ENCODE data around the gene PRORP. TPM values are rescaled to one million over a fixed set of nuclear protein-coding genes. Genes with fewer than 3 reads are reported as not detected.

PRORP gene
- total and polyA plus RNA-seq, 2 of the 13 experiments (the other 11 are each of a cell fraction or from before 2014, with no cell fraction given): 48.9 to 88.7 TPM

DNA sequence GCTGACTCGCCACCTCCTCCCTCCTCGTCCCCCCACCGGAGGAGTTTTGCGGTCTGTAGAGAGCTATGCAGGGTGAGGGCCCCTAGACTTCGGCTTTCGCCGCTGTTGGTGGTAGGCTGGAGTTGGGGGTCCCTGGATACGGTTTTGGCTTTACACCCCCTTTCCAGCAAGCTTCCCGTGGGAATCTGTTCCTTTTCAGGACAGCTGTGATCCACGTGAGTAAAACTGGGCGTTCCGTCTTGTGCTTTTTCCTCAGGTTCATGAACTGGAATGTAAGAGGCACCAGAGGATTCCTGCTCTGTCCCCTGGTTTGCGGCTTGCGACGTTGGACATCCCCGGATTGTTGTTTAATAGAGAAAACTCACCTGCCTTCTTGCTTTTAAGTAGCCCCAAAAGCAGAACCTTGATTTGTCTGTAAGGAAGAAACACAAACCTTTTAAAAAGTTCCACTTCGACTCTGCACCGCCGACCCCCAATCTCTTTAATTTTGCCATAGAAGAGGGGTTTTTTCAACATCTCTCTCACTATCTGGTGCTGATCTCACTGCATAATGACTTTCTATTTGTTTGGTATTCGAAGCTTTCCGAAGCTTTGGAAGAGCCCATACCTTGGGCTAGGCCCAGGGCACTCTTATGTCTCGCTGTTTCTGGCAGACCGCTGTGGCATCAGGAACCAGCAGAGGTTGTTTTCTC, 490 bp downstream of the PRORP start (continued):
- TF ChIP-seq, protein P1, sequence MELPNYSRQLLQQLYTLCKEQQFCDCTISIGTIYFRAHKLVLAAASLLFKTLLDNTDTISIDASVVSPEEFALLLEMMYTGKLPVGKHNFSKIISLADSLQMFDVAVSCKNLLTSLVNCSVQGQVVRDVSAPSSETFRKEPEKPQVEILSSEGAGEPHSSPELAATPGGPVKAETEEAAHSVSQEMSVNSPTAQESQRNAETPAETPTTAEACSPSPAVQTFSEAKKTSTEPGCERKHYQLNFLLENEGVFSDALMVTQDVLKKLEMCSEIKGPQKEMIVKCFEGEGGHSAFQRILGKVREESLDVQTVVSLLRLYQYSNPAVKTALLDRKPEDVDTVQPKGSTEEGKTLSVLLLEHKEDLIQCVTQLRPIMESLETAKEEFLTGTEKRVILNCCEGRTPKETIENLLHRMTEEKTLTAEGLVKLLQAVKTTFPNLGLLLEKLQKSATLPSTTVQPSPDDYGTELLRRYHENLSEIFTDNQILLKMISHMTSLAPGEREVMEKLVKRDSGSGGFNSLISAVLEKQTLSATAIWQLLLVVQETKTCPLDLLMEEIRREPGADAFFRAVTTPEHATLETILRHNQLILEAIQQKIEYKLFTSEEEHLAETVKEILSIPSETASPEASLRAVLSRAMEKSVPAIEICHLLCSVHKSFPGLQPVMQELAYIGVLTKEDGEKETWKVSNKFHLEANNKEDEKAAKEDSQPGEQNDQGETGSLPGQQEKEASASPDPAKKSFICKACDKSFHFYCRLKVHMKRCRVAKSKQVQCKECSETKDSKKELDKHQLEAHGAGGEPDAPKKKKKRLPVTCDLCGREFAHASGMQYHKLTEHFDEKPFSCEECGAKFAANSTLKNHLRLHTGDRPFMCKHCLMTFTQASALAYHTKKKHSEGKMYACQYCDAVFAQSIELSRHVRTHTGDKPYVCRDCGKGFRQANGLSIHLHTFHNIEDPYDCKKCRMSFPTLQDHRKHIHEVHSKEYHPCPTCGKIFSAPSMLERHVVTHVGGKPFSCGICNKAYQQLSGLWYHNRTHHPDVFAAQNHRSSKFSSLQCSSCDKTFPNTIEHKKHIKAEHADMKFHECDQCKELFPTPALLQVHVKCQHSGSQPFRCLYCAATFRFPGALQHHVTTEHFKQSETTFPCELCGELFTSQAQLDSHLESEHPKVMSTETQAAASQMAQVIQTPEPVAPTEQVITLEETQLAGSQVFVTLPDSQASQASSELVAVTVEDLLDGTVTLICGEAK (IDR thresholded peaks at IDR 0.05): no peak
- TF ChIP-seq, protein P1 (CRISPR knock-in tag; IDR thresholded peaks at IDR 0.05): no peak
- no peak for TF ChIP-seq ZNF549 (CRISPR knock-in tag; IDR thresholded peaks at IDR 0.05)
- TF ChIP-seq POLR2G (IDR thresholded peaks at IDR 0.05; ENCODE audit: low read depth, low read length): no peak
- no peak; the same call in 1 of the 2 replicates for TF ChIP-seq ZNF343 (CRISPR knock-in tag; IDR thresholded peaks at IDR 0.05)
- peak; percentile 54 for TF ChIP-seq ZNF747 (CRISPR knock-in tag; IDR thresholded peaks at IDR 0.05; ENCODE audit: borderline replicate concordance)
- TF ChIP-seq ZNF124 (CRISPR knock-in tag; IDR thresholded peaks at IDR 0.05): no peak; the same call in 1 of the 2 replicates
- TF ChIP-seq NBN (conservative IDR thresholded peaks at IDR 0.05): no peak
- TF ChIP-seq ZIK1 (CRISPR knock-in tag; IDR thresholded peaks at IDR 0.05; ENCODE audit: borderline replicate concordance, low read depth): no peak
- TF ChIP-seq ZNF780A (CRISPR knock-in tag; IDR thresholded peaks at IDR 0.05): no peak; the same call in 1 of the 2 replicates
- no peak for TF ChIP-seq PHB2 (IDR thresholded peaks at IDR 0.05; ENCODE audit: partially characterized antibody)
- TF ChIP-seq HCFC1 (IDR thresholded peaks at IDR 0.05; ENCODE audit: low read depth, low read length): no peak
- TF ChIP-seq, protein P2, sequence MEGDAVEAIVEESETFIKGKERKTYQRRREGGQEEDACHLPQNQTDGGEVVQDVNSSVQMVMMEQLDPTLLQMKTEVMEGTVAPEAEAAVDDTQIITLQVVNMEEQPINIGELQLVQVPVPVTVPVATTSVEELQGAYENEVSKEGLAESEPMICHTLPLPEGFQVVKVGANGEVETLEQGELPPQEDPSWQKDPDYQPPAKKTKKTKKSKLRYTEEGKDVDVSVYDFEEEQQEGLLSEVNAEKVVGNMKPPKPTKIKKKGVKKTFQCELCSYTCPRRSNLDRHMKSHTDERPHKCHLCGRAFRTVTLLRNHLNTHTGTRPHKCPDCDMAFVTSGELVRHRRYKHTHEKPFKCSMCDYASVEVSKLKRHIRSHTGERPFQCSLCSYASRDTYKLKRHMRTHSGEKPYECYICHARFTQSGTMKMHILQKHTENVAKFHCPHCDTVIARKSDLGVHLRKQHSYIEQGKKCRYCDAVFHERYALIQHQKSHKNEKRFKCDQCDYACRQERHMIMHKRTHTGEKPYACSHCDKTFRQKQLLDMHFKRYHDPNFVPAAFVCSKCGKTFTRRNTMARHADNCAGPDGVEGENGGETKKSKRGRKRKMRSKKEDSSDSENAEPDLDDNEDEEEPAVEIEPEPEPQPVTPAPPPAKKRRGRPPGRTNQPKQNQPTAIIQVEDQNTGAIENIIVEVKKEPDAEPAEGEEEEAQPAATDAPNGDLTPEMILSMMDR (CRISPR knock-in tag; IDR thresholded peaks at IDR 0.05): 0 out of 2 replicates have a peak, but pooled peaks have one; percentile 12
- TF ChIP-seq, protein P3, sequence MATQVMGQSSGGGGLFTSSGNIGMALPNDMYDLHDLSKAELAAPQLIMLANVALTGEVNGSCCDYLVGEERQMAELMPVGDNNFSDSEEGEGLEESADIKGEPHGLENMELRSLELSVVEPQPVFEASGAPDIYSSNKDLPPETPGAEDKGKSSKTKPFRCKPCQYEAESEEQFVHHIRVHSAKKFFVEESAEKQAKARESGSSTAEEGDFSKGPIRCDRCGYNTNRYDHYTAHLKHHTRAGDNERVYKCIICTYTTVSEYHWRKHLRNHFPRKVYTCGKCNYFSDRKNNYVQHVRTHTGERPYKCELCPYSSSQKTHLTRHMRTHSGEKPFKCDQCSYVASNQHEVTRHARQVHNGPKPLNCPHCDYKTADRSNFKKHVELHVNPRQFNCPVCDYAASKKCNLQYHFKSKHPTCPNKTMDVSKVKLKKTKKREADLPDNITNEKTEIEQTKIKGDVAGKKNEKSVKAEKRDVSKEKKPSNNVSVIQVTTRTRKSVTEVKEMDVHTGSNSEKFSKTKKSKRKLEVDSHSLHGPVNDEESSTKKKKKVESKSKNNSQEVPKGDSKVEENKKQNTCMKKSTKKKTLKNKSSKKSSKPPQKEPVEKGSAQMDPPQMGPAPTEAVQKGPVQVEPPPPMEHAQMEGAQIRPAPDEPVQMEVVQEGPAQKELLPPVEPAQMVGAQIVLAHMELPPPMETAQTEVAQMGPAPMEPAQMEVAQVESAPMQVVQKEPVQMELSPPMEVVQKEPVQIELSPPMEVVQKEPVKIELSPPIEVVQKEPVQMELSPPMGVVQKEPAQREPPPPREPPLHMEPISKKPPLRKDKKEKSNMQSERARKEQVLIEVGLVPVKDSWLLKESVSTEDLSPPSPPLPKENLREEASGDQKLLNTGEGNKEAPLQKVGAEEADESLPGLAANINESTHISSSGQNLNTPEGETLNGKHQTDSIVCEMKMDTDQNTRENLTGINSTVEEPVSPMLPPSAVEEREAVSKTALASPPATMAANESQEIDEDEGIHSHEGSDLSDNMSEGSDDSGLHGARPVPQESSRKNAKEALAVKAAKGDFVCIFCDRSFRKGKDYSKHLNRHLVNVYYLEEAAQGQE (IDR thresholded peaks at IDR 0.05; ENCODE audit: borderline replicate concordance in 1 of 2, low read depth in 1 of 2, low read length in 2 of 2): no peak
- no peak; the same call in 1 of the 2 replicates for TF ChIP-seq MEIS1 (CRISPR knock-in tag; IDR thresholded peaks at IDR 0.05; ENCODE audit: borderline replicate concordance)

All from HepG2 (cell line).